ENCODE data around the gene KHK.
A peak's percentile ranks its signal among the peaks of the same experiment; 100 is the strongest.

The KHK gene

GRCh38 chr2:27131429-27131828 is 44.9 kb downstream of the KHK start:
- DNase-seq, result no peak

- peak; percentile 47 for DNase-seq
These were observed 46.8 kb downstream of the KHK start for GRCh38 chr2:27133195-27133875.

GRCh38 chr2:27133905-27134780 is 47.6 kb downstream of the KHK start, which contains the start of gene PREB:
Gene PREB, minus strand, starts transcription at chr2:27134636. Its CDS starts 215 bp downstream, at chr2:27134421.
- peak; percentile 97 for DNase-seq

GRCh38 chr2:27134781-27135477 is 48.4 kb downstream of the KHK start:
- no peak for DNase-seq

GRCh38 chr2:27135478-27135955 is 48.9 kb downstream of the KHK start:
- DNase-seq, result no peak

GRCh38 chr2:27136751-27137150 is 50.2 kb downstream of the KHK start:
- no peak for DNase-seq

- DNase-seq, result no peak
These were observed 50.9 kb downstream of the KHK start for GRCh38 chr2:27137322-27137935.

- DNase-seq, result no peak
These were observed 51.5 kb downstream of the KHK start for GRCh38 chr2:27138111-27138510.

GRCh38 chr2:27139310-27139709 is 52.7 kb downstream of the KHK start, which contains the start of gene PRR30:
Gene PRR30, minus strand, starts transcription at chr2:27139410. Its CDS starts 1,081 bp downstream, at chr2:27138329.
- no peak for DNase-seq

- DNase-seq, result no peak
These were observed 56.7 kb downstream of the KHK start for GRCh38 chr2:27143285-27143684.

GRCh38 chr2:27145682-27146081 is 59.1 kb downstream of the KHK start:
- DNase-seq, result no peak

GRCh38 chr2:27147935-27148334 is 61.4 kb downstream of the KHK start:
- DNase-seq, result no peak

- no peak for DNase-seq
These were observed 62.3 kb downstream of the KHK start, which contains the start of gene TCF23 for GRCh38 chr2:27148801-27149439. Gene TCF23, plus strand, starts transcription at chr2:27149004. Its CDS starts 130 bp downstream, at chr2:27149134.

- DNase-seq, result no peak
These were observed 63.2 kb downstream of the KHK start for GRCh38 chr2:27149570-27150405.
